Bronchial epithelial cell (primary cell): ENCODE results near the gene HBE1. TPM values are rescaled to one million over a fixed set of nuclear protein-coding genes. Genes with fewer than 3 reads are reported as not detected.
"Not testable (repeated sequence)": the region's sequence is repeated elsewhere in the genome, so short reads cannot be mapped to it uniquely, and the experiment has no call there.

ENCODE experiments used
- DNase-seq: peaks from one replicate; pipeline ENCODE4 v3.0.0-alpha.2; 2010; ENCODE audit warnings: low read depth
- FAIRE-seq: peaks from 2 replicates; lab custom pipeline; 2011; peaks lifted over from hg19 to GRCh38; lab: Jason Lieb, UNC
- H3K27me3 ChIP-seq: 2 replicates; pipeline ENCODE4 v1.5.1; 2011; ENCODE audit warnings: low read length; ENCODE audit not compliant: control insufficient read depth, insufficient read depth
- H3K36me3 ChIP-seq: 2 replicates; pipeline ENCODE4 v1.5.1; 2011; ENCODE audit warnings: low read length; ENCODE audit not compliant: control insufficient read depth, insufficient read depth
- H3K4me3 ChIP-seq: 2 replicates; pipeline ENCODE4 v1.5.1; 2011; ENCODE audit warnings: mild to moderate bottlenecking, low read depth, low read length, control low read depth
- CTCF ChIP-seq: IDR thresholded peaks from 2 replicates; pipeline ENCODE4 v1.5.1; 2011; ENCODE audit warnings: mild to moderate bottlenecking, moderate library complexity, low read length, control low read depth, inconsistent platforms; ENCODE audit not compliant: insufficient read depth, severe bottlenecking
- total RNA-seq: library from RNA; depleted of rRNA; stranded (reverse); fragments of >200 nt; gene quantifications from 2 replicates; pipeline ENCODE4 v1.2.1, GENCODE V29; 2014

The HBE1 gene
- not detected in 2 replicates for total RNA-seq

GRCh38 chr11:5269715-5270147 is at the start of gene HBE1:
TSS of gene HBE1 (minus strand) at chr11:5269945. CDS start at chr11:5269890, 55 bp downstream.
- Histone ChIP-seq H3K36me3 (no peaks in the 10 kb centered on the region), H3K27me3 (no peaks in the 10 kb centered on the region), H3K4me3 (no peak within 1 kb of the TSS)
- FAIRE-seq (peak; percentile 87), DNase-seq (no peak)
- no peak for TF ChIP-seq CTCF

- FAIRE-seq (no peak), DNase-seq (peak; percentile 15)
- no peak for TF ChIP-seq CTCF
- Histone ChIP-seq H3K4me3 (no peak overlapping the region), H3K36me3 (no peaks in the 10 kb centered on the region), H3K27me3 (no peaks in the 10 kb centered on the region)
Observed at GRCh38 chr11:5317292-5317691, 47.5 kb upstream of the HBE1 start.

DNA sequence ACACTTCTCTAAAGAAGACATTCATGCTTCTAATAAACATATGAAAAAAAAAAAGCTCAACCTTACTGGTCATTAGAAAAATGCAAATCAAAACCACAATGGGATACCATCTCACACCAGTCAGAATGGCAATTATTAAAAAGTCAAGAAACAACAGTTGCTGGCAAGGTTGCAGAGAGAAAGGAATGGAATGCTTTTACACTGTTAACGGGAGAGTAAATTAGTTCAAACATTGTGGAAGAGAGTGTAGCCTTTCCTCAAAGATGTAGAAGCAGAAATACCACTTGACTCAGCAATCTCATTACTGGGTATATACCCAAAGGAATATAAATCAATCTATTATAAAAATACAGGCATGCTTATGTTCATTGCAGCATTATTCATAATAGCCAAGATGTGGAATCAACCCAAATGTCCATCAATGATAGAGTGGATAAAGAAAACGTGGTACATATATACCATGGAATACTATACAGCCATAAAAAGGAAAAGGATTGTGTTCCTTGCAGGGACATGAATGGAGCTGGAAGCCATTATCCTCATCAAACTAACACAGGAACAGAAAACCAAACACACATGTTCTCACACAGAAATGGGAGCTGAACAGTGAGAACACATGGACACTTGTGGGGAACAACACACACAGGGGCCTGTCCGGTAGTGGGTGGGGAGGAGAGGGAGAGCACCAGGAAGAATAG is 43.7 kb upstream of the HBE1 start:
- not testable (repeated sequence) for DNase-seq, H3K36me3 ChIP-seq, H3K4me3 ChIP-seq, FAIRE-seq, H3K27me3 ChIP-seq

- no peak overlapping the region for H3K4me3 ChIP-seq
- H3K36me3 ChIP-seq: no peaks in the 10 kb centered on the region
- FAIRE-seq: no peak
- TF ChIP-seq CTCF: no peak
- no peaks in the 10 kb centered on the region for H3K27me3 ChIP-seq
- no peak for DNase-seq
Observed at GRCh38 chr11:5310423-5310822, 40.7 kb upstream of the HBE1 start.

GRCh38 chr11:5307256-5308019 is 37.7 kb upstream of the HBE1 start:
- Histone ChIP-seq H3K36me3 (no peaks in the 10 kb centered on the region), H3K27me3 (no peaks in the 10 kb centered on the region), H3K4me3 (no peak overlapping the region)
- DNase-seq: no peak
- FAIRE-seq: no peak
- no peak for TF ChIP-seq CTCF

DNA sequence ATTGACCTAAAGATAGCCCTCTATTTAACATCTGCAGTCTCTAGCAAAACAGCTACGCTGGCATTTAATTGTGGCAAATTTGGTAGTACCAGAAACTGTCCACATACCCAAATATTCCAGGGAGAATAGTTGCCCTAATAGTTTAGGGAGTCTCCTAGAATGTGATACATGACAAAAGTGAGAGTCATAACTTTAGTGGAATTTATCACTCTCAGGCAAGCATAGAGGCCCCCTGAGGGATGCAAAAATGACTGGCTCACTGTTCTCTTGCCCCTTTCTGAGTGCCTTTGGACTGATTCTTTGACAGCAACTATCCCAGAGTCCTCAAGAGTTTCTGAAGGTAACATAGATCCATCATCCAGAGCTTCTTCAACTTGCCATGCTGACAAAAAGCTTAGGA is 34.3 kb upstream of the HBE1 start:
- Histone ChIP-seq H3K27me3 (no peaks in the 10 kb centered on the region), H3K36me3 (no peaks in the 10 kb centered on the region), H3K4me3 (no peak overlapping the region)
- TF ChIP-seq CTCF: no peak
- DNase-seq: no peak
- no peak for FAIRE-seq
